ENCODE measurements around the gene EXOSC2. TPM values are rescaled to one million over a fixed set of nuclear protein-coding genes. Genes with fewer than 3 reads are reported as not detected.

Gene EXOSC2
- total and polyA plus RNA-seq, 2 of the 13 experiments (the other 11 are each of a cell fraction or from before 2014, with no cell fraction given) = 27.5 to 63.8 TPM

- TF ChIP-seq ZNF318 (CRISPR knock-in tag; IDR thresholded peaks at IDR 0.05) (no peak), ZNF891 (CRISPR knock-in tag; IDR thresholded peaks at IDR 0.05) (no peak), TFAP4 (IDR thresholded peaks at IDR 0.05; ENCODE audit: borderline replicate concordance, low read depth) (no peak), DPF2 (CRISPR knock-in tag; IDR thresholded peaks at IDR 0.05; ENCODE audit: borderline replicate concordance, low read depth) (no peak), ZNF788 (CRISPR knock-in tag; IDR thresholded peaks at IDR 0.05; ENCODE audit: borderline replicate concordance) (no peak), RORA (CRISPR knock-in tag; IDR thresholded peaks at IDR 0.05) (no peak), ZNF17 (CRISPR knock-in tag; IDR thresholded peaks at IDR 0.05) (no peak), ZMYM3 (CRISPR knock-in tag; IDR thresholded peaks at IDR 0.05) (no peak), IKZF5 (CRISPR knock-in tag; IDR thresholded peaks at IDR 0.05) (0 out of 2 replicates have a peak, but pooled peaks have one; percentile 18), CREM (IDR thresholded peaks at IDR 0.05) (peak; percentile 61), CREM (CRISPR knock-in tag; IDR thresholded peaks at IDR 0.05) (no peak), PRDM4 (CRISPR knock-in tag; IDR thresholded peaks at IDR 0.05; ENCODE audit: borderline replicate concordance) (no peak), CREBL2 (CRISPR knock-in tag; IDR thresholded peaks at IDR 0.05; ENCODE audit: borderline replicate concordance) (no peak), FOXO1 (CRISPR knock-in tag; IDR thresholded peaks at IDR 0.05) (no peak)
Observed at GRCh38 chr9:130689937-130690700, 3.5 kb upstream of the EXOSC2 start (continued).
